AG20443 (cell line): ENCODE data around the gene WDR54.
A peak's percentile ranks its signal among the peaks of the same experiment; 100 is the strongest.

Experiments used
- DNase-seq: peaks from one replicate; pipeline ENCODE4 v3.0.0; 2012; ENCODE audit warnings: low spot score, mixed read lengths

The WDR54 gene

GRCh38 chr2:74421221-74421870, at the start of gene WDR54, which contains the start of gene C2orf81:
Gene WDR54, plus strand, starts transcription at chr2:74421730. Its CDS starts 424 bp downstream, at chr2:74422154.
Gene C2orf81, minus strand, starts transcription at chr2:74421619. Its CDS starts 59 bp downstream, at chr2:74421560.
- DNase-seq = peak; percentile 98

GRCh38 chr2:74372674-74373073, 48.9 kb upstream of the WDR54 start:
- DNase-seq = no peak

DNA sequence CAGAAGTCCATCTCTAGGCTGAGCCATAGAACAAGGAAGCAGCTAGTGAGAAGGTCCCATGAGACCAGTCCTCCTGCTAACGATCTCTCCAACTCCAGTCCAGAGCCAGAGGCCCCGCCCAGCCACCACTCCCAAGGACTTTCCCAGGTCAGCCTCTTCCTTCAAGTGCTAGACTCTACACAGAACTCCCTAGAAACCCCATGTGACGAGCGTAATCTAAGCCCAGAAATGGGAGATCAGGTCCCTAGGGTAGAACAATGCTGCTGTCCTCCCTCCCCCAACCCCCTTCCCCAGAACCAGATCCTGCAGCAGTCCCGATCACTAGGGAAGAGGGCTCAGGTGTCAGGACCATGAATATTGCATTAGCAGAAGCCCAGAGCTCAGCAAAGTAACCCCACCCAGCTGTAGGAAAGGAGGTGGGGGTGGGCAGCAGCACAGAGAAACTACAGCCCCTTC, 48.3 kb upstream of the WDR54 start:
- peak; percentile 43 for DNase-seq

DNA sequence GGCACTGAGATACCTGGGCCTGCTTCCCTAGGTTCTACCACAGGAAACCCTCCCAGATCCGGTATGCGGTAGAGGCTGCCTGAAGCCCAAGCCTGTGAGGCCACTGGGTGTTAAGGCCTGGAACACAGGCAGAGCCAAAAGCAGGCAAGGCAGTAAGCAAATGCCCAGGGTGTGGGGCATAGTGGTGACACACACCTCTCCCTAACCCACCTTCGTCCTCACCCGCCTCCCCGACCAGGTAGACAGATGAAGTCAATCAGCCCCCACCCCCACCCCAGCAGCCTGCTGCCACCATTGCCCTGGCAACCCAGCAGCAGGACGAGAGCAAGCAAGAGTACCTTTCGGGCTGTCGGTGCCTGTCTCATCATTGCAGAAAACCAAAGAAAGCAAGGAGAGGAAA, 47.5 kb upstream of the WDR54 start:
- no peak for DNase-seq

- peak; percentile 65 for DNase-seq
Measured at GRCh38 chr2:74374509-74375205, 46.9 kb upstream of the WDR54 start.

GRCh38 chr2:74375838-74376237, 45.7 kb upstream of the WDR54 start:
- DNase-seq = no peak

DNA sequence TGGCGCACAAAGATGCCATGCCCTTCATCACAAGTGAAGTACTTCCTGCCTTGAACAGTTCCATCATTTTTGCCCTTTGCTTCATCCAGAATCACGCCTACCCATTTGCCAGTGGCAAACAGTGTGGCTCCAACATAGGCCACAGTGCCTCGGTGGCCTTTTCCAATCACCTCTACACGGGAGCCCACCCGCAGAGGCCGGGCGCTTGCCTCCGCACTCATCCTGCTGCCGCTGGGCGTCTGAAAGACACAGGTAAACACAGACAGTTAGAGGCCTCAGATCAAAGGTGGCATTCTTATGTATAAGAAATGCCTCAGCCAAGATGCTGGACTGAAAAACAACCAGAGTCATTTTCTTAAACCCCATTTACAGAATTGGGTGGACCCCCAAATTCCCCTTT, 43.5 kb upstream of the WDR54 start:
- no peak for DNase-seq

DNA sequence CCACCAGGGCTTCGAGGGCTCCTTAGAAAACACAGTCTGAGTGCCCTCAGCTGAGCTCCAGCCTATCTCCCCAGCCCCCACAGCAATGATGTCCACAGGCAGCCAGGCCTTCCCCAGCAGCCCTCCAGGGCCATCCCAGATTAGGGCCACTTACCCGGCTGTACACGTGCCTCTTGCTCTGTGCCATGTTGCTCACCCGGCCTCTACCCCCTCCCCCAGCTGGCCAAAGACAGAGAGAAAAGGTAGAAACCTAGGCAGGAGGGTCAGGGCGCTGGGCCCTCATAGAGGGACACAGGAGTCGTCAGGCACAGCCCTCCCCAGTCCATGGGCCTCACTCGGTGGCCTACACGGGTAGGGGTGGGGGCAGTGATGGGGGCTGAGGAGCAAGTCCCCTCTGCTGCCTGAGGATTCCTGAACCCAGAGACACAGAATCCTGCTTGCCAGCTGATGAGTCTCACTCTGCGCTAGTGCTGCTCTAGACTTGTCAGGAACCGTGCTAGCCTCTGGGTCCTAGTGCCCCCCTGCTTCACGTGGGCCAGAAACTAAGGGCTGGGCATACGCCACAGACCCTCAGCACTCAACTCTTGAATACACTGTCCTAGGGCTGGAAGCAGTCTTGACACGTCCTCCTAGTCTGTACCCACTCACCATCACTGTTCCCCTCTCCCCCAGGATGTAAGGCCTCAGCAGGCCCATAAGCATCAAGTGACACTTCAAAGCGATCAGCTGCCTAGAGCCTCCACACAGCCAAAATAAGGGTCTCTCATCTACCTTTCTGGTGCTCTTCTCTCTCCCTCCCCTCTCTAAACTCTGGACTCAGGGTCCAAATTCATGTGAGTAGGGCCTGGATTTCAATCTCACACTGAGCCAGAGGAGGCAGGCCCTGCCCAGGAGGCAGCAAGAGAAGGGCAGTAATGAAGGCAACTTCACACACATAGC, 41.4 kb upstream of the WDR54 start, which contains the start of gene DCTN1:
Gene DCTN1 (minus strand): TSS at position 461 of the 939 bp plus-strand sequence. CDS start 274 bp downstream, at position 187.
- DNase-seq = peak; percentile 89

DNA sequence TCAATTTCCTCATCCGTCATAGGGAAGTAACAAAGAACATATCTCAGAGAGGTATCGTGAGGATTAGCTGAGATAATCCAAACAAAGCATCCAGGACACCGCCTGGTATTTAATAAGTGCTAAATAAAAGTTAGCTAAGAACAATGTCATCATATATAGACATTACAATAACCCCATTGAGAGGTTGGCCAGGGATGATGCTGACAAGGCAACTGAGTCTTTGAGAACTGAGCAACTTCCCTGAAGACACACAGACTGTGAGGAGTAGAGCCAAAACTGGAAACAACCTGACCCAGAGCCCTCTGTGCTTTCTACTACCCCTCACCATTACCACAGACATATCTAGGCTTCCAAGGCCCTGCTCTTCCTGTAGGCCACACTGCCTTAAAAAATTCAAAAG, 39.8 kb upstream of the WDR54 start:
- DNase-seq = no peak

- DNase-seq = peak; percentile 48
Measured at GRCh38 chr2:74383254-74383653, 38.3 kb upstream of the WDR54 start.

DNA sequence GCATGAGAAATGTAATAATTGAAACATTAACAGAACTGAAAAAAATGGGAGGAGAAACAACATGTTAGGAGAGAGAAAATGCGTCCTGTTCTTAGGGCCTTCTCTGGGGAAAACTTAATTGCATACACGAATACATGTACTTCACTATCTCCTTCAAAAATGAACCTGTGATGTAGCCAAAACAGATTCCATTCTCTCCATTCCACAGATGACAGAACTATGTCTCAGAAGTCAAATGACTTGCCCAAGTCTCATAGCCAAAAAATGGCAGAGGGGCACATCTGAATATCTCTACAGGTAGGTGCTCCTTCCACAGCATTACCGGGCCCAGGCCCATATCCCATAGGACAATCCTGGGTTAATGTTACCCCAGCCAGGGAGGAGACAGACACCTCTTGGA, 37.5 kb upstream of the WDR54 start:
- DNase-seq = peak; percentile 26

- no peak for DNase-seq
Measured at GRCh38 chr2:74385396-74385795, 36.1 kb upstream of the WDR54 start.

DNA sequence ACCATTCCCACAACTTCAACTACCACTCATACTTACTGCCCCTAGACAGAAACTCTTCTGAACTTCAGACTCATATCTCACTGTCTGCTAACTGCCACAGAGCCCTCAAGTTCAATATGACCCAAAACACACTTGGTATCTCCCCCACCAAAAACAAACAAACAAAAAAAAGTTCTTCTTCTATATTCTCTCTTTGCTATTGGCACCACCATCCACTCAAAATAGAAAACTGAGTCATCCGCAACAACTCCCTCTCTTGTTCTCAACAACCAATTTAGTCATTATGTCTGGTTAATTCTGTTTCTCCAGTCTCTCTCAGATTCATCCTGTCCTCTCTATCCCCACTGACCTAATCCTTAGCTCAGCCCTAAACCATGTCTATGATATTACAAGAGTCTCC, 34.2 kb upstream of the WDR54 start:
- peak; percentile 59 for DNase-seq

- DNase-seq = no peak
Measured at GRCh38 chr2:74390606-74391005, 30.9 kb upstream of the WDR54 start.

GRCh38 chr2:74391209-74391579, 30.3 kb upstream of the WDR54 start:
- DNase-seq = peak; percentile 57

GRCh38 chr2:74391580-74392448, 29.7 kb upstream of the WDR54 start:
- DNase-seq = peak; percentile 96

DNA sequence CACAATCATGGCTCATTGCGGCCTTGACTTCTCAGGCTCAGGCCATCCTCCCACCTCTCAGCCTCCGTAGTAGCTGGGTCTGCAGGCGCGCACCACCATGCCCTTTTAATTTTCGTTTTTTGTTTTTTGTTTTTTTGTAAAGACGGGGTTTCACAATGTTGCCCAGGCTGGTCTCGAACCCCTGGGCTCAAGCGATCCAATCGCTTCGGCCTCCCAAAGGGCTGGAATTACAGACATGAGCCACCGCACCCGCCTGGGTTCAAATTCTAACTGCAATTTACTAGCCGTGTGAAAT, 29.1 kb upstream of the WDR54 start:
- no peak for DNase-seq

GRCh38 chr2:74393525-74393924, 28.0 kb upstream of the WDR54 start:
- DNase-seq = no peak

DNA sequence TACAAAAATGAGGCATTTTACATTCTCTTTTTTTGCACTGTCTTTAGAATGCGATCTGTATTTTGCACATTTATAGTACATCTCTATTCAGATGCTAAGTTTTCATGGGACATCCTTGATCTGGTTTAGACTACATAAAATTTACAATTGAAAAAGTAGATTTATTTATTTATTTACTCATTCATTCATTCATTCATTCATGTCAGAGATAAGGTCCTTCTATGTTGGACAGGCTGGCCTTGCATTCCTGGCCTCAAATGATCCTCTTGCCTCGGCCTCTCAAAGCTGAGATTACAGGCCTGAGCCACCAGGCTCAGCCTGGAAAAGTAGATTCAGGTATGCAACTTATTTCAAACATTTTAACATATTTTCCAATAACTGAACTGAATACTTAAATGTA, 25.4 kb upstream of the WDR54 start:
- no peak for DNase-seq

GRCh38 chr2:74399785-74400184, 21.7 kb upstream of the WDR54 start:
- peak; percentile 52 for DNase-seq

- DNase-seq = no peak
Measured at GRCh38 chr2:74401891-74402290, 19.6 kb upstream of the WDR54 start.

DNA sequence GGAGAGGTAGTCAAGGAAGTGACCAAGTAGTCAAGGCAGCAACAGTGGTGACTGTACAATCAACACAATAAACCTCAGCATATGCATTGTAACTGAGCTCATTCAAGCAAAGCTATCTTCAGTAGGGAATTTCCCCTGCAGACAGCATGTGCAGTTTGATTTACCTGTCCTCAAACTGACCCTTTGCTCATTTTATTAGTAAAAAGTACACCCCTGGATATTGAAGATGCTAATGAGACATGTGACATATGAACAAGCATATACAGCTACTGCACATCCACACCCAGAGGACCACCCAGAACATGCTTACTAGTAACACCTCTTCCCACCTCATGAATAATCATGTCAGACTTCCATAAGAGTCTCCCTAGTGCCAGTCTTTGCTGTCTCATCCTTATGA, 15.5 kb upstream of the WDR54 start:
- no peak for DNase-seq
